Epithelial cell of proximal tubule (primary cell): Measurements from ENCODE around the gene OSBPL6. TPM values are rescaled to one million over a fixed set of nuclear protein-coding genes. Genes with fewer than 3 reads are reported as not detected.
"Not testable (repeated sequence)": the region's sequence is repeated elsewhere in the genome, so short reads cannot be mapped to it uniquely, and the experiment has no call there.

Experiments used
- DNase-seq: peaks from one replicate; pipeline ENCODE4 v3.0.0-alpha.2; 2011; ENCODE audit warnings: low read depth
- H3K4me3 ChIP-seq: 2 replicates; pipeline ENCODE4 v1.5.1; 2011; ENCODE audit warnings: low read depth, mild to moderate bottlenecking, low read length
- CTCF ChIP-seq: conservative IDR thresholded peaks from 2 replicates; pipeline ENCODE4 v1.5.1; 2012; ENCODE audit warnings: low read depth, mild to moderate bottlenecking, low read length
- total RNA-seq: library from RNA; depleted of rRNA; stranded (reverse); fragments of >200 nt; gene quantifications from 2 replicates; pipeline ENCODE4 v1.2.3, GENCODE V29; 2015

The OSBPL6 gene
- total RNA-seq, 1 donor from 2014 or later: 2.9 TPM

- no peak overlapping the region for H3K4me3 ChIP-seq
- no peak for DNase-seq
These were observed 34.3 kb upstream of the OSBPL6 start for GRCh38 chr2:178159966-178160365.

GRCh38 chr2:178160601-178161000 is 33.7 kb upstream of the OSBPL6 start:
- H3K4me3 ChIP-seq: no peak overlapping the region
- DNase-seq: no peak
- no peak for TF ChIP-seq CTCF

More at GRCh38 chr2:178159966-178160365, 34.3 kb upstream of the OSBPL6 start:
- no peak for TF ChIP-seq CTCF

GRCh38 chr2:178163395-178163794 is 30.9 kb upstream of the OSBPL6 start:
- no peak overlapping the region for H3K4me3 ChIP-seq
- no peak for TF ChIP-seq CTCF
- no peak for DNase-seq

GRCh38 chr2:178163911-178164310 is 30.4 kb upstream of the OSBPL6 start:
- no peak for TF ChIP-seq CTCF
- no peak for DNase-seq
- H3K4me3 ChIP-seq: no peak overlapping the region

- no peak for DNase-seq
- no peak for TF ChIP-seq CTCF
- no peak overlapping the region for H3K4me3 ChIP-seq
These were observed 20.7 kb upstream of the OSBPL6 start for GRCh38 chr2:178173657-178174056.

GRCh38 chr2:178177066-178177679 is 17.1 kb upstream of the OSBPL6 start:
- no peak overlapping the region for H3K4me3 ChIP-seq
- TF ChIP-seq CTCF: no peak
- no peak for DNase-seq

GRCh38 chr2:178180648-178181047 is 13.7 kb upstream of the OSBPL6 start:
- not testable (repeated sequence) for H3K4me3 ChIP-seq, DNase-seq
